HL-60 (cell line): Measurements from ENCODE around the gene CTSC.

Experiments used
- DNase-seq, 2 experiments: peaks; one replicate each; pipeline ENCODE4 v3.0.0-alpha.2; 2010 to 2020; ENCODE audit warnings: low read depth in 1 of 2, low spot score in 1 of 2
- H3K27ac ChIP-seq: fragments of 250-450 bp; sonication (Bioruptor Pico); replicated peaks from 2 replicates; pipeline ENCODE4 v1.5.1; 2020; ENCODE audit warnings: mild to moderate bottlenecking, moderate library complexity
- H3K27me3 ChIP-seq: fragments of 250-450 bp; sonication (Bioruptor Pico); 2 replicates; pipeline ENCODE4 v1.5.1; 2021; ENCODE audit warnings: mild to moderate bottlenecking, moderate library complexity; ENCODE audit not compliant: insufficient read depth, poor library complexity, severe bottlenecking
- H3K4me3 ChIP-seq: replicated peaks from 2 replicates; pipeline ENCODE4 v1.5.1; 2011; ENCODE audit warnings: mild to moderate bottlenecking, control low read depth, low read length; ENCODE audit not compliant: insufficient read depth
- CTCF ChIP-seq: IDR thresholded peaks from one replicate; pipeline ENCODE4 v1.5.1; 2011; ENCODE audit warnings: low read length, control low read depth, inconsistent platforms; ENCODE audit not compliant: insufficient read depth
- GABPA ChIP-seq: IDR thresholded peaks from 2 replicates; pipeline ENCODE4 v1.6.1; 2012; ENCODE audit warnings: low read depth
- POLR2AphosphoS5 ChIP-seq: IDR thresholded peaks from 2 replicates; pipeline ENCODE4 v1.6.1; 2012; ENCODE audit warnings: low read depth
- REST ChIP-seq: IDR thresholded peaks from 2 replicates; pipeline ENCODE4 v1.6.1; 2012; ENCODE audit warnings: low read depth; ENCODE audit not compliant: insufficient replicate concordance
- SPI1 ChIP-seq: IDR thresholded peaks from 2 replicates; pipeline ENCODE4 v1.6.1; 2012; ENCODE audit warnings: low read depth, mild to moderate bottlenecking, borderline replicate concordance

The CTSC gene

GRCh38 chr11:88345949-88346348 lies 8.4 kb upstream of the CTSC start:
- Histone ChIP-seq H3K4me3 (no peak overlapping the region), H3K27me3 (no peaks in the 10 kb centered on the region), H3K27ac (no peak overlapping the region)
- DNase-seq, result no peak
- TF ChIP-seq GABPA, result no peak
- no peak for TF ChIP-seq POLR2AphosphoS5
- no peak for TF ChIP-seq SPI1
- TF ChIP-seq REST, result no peak
- no peak for TF ChIP-seq CTCF

- no peak overlapping the region for H3K4me3 ChIP-seq
- DNase-seq, result peak in 1 of 2 experiments; percentile 59
- H3K27ac ChIP-seq, result peak overlapping the region; percentile 33; the same call in 1 of the 2 replicates
- no peaks in the 10 kb centered on the region for H3K27me3 ChIP-seq
- TF ChIP-seq CTCF (no peak), POLR2AphosphoS5 (no peak), REST (no peak)
These were observed 7.9 kb upstream of the CTSC start for GRCh38 chr11:88345408-88345807.

- TF ChIP-seq POLR2AphosphoS5 (no peak), SPI1 (no peak), REST (no peak), GABPA (no peak)
- no peak for DNase-seq
- no peaks in the 10 kb centered on the region for H3K27me3 ChIP-seq
- H3K4me3 ChIP-seq, result no peak overlapping the region
- H3K27ac ChIP-seq, result peak overlapping the region; percentile 33; the same call in 1 of the 2 replicates
These were observed 7.3 kb upstream of the CTSC start for GRCh38 chr11:88344869-88345268.
